Activated CD8-positive, alpha-beta T cell treated with anti-CD3 and anti-CD28 coated beads, Interleukin-2, amount 10 ng/mL, durations not matched to agents 7 days and 5 days (primary cell): Measurements from ENCODE around the gene CYB5R3. TPM values are rescaled to one million over a fixed set of nuclear protein-coding genes. Genes with fewer than 3 reads are reported as not detected.

Experiments used
- ATAC-seq: fragments of 150-1000 bp; cut with Tn5 transposase; one replicate; pipeline ENCODE4 v1.10.0; 2021; ENCODE audit warnings: moderate library complexity
- CTCF ChIA-PET: fragments of 350-600 bp; sonication (Branson Sonifier 250); formaldehyde crosslinking; loops from one replicate; lab custom pipeline; 2021; ENCODE audit warnings: antibody characterized with exemption; lab: Charles Lee
- POLR2A ChIA-PET: fragments of 350-600 bp; sonication (Branson Sonifier 250); formaldehyde crosslinking; loops from one replicate; lab custom pipeline; 2021; ENCODE audit warnings: antibody characterized with exemption; lab: Charles Lee
- DNase-seq: peaks from one replicate; pipeline ENCODE4 v3.0.0-alpha.2; 2020
- H3K27ac Mint-ChIP-seq: one replicate; pipeline ENCODE4 v1.8.0; 2021; ENCODE audit warnings: mild to moderate bottlenecking, mixed read lengths
- H3K27me3 Mint-ChIP-seq: one replicate; pipeline ENCODE4 v1.8.0; 2021; ENCODE audit warnings: low read depth, mixed read lengths
- H3K36me3 Mint-ChIP-seq: one replicate; pipeline ENCODE4 v1.8.0; 2021; ENCODE audit warnings: low read depth, mixed read lengths
- H3K4me1 Mint-ChIP-seq: one replicate; pipeline ENCODE4 v1.8.0; 2021; ENCODE audit warnings: low read depth, mixed read lengths
- H3K4me3 Mint-ChIP-seq: one replicate; pipeline ENCODE4 v1.8.0; 2021; ENCODE audit warnings: mild to moderate bottlenecking, mixed read lengths
- H3K9me3 Mint-ChIP-seq: one replicate; pipeline ENCODE4 v1.8.0; 2022; ENCODE audit warnings: mixed read lengths; ENCODE audit not compliant: insufficient read depth
- total RNA-seq, 2 experiments: library from RNA; stranded (reverse); gene quantifications; one replicate each; pipeline ENCODE4 v1.2.3, GENCODE V29; 2021

CYB5R3 gene
- 10 to 100 TPM; 87.7 to 91.4 TPM for total RNA-seq

DNA sequence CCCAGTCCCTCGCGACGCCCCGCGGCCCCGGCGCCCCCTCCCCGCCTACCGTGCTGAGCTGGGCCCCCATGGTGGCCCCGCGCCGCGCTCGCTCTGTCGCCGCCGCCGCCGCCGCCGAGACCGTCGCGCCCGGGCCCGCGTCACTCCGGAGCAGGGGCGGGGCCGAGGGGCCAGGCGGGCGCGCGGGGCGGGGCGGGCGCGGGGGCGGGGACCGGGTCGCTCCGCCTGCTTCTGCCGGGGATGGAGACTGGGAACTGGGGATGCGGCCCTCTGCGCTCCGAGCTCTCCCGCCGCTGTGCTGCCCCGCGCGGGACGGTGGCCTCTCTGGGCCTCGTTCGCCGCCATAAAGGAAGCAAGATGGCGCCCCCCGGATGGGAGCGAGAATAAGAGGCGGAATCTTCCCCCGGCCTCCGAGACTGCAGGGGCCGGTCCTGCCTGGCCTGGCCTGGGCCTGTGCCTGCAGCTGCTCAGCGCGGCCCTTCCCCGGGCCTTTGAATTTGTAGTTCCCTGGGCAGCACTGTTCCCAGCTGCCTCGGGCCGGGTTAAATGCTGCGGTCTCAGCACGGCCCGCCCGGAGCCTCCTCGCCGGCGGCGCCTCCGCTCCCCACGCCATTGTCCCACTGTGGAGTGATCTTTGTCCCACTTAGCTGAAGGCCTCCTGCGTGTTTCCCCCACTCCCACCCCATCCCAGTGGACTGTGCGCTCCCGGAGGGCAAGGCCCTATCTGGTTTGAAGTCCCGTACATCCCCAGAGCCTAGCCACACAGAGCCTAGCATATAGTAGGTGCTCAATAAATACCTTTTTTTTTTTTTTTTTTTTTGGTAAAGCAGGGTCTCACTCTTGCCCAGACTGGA lies at the start of gene CYB5R3:
CYB5R3 (minus strand) TSS at position 147 of the 854 bp plus-strand sequence; CDS start at position 70, 77 bp downstream.
- H3K9me3 Mint-ChIP-seq, result no peaks in the 10 kb centered on the region

DNA sequence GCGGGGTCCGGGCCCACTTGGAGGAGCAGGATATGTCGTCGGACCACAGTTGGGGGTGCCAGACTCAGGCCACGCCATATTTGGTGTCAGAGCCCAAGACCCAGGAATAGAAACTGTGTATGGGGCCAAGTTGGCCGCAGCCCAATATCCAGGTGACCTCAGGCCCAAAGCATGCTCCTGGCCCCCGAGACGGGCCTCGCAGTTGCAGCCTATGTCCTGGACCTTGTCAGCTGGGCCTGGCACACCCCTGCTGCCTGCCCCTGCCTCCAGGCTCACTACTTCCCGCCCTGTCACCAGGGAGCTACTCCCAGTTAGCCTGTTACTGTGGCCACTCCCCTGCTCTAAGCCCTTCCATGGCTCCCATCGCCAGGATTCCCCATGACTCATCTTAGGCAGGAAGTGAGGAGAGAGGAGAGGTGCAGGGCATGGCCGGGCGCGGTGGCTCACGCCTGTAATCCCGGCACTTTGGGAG lies 48.4 kb upstream of the CYB5R3 start:
- ATAC-seq, result no peak
- H3K27ac Mint-ChIP-seq, result no peak overlapping the region
- ChIA-PET POLR2A (no interaction called here), CTCF (no interaction called here)
- H3K36me3 Mint-ChIP-seq, result no peaks in the 10 kb centered on the region
- H3K9me3 Mint-ChIP-seq, result no peaks in the 10 kb centered on the region
- no peaks in the 10 kb centered on the region for H3K4me1 Mint-ChIP-seq
- H3K27me3 Mint-ChIP-seq, result no peaks in the 10 kb centered on the region
- H3K4me3 Mint-ChIP-seq, result no peak overlapping the region
- no peak for DNase-seq

More for the DNA sequence above, at the start of gene CYB5R3:
- CTCF ChIA-PET, result interaction anchor here (1.4 to 2.5 kb wide), 2 partner anchors 14 to 28 kb away, joined by 4 to 8 read pairs; no protein-coding TSS in a partner anchor
- Mint-ChIP-seq H3K36me3 (peaks cover 4% of the 10 kb centered on the region), H3K4me3 (peak within 1 kb of the TSS; percentile 92), H3K27me3 (peaks cover 2% of the 10 kb centered on the region), H3K4me1 (peaks cover 22% of the 10 kb centered on the region), H3K27ac (peak within 1 kb of the TSS; percentile 99)
- DNase-seq, result peak; percentile 81
- POLR2A ChIA-PET, result interaction anchor here (0.6 to 4.2 kb wide), 11 partner anchors 11 to 438 kb away, joined by 3 to 52 read pairs (median 4); partner anchors contain the start of gene POLDIP3
- ATAC-seq, result peak; percentile 85

DNA sequence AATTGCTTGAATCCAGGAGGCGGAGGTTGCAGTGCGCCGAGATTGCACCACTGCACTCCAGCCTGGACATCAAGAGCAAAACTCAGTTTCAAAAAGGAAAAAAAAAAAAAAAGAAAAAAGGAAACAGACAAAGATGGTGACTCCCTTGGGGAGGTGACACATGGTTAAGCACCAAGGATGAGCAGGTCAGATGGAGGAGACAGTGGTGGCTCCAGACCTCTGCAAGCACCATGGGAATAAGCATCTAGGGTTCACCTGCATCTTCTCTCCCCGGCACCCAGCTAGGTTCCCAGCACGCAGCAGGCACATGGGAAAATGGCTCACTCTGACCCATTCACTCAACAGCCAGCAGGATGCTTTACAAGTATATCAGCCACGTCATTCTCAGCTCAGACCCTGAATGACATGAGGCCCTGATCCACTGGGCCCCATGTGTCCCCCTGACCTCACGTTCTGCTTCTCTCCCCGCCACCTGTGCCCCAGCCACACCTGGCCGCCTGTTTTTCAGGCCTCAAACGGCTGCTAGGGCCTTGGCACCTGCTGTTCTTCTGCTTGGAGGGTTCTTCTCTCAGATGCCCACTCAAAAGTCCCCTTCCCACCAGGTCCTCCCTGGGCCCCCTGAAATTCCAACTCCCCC lies 47.3 kb upstream of the CYB5R3 start:
- Mint-ChIP-seq H3K36me3 (no peaks in the 10 kb centered on the region), H3K4me3 (no peak overlapping the region), H3K4me1 (no peaks in the 10 kb centered on the region), H3K27me3 (no peaks in the 10 kb centered on the region), H3K27ac (no peak overlapping the region), H3K9me3 (no peaks in the 10 kb centered on the region)
- ChIA-PET CTCF (interaction anchor here (0.6 kb wide), 1 partner anchor 333 kb away, joined by 3 read pairs; no protein-coding TSS in a partner anchor), POLR2A (no interaction called here)
- ATAC-seq (no peak), DNase-seq (no peak)

DNA sequence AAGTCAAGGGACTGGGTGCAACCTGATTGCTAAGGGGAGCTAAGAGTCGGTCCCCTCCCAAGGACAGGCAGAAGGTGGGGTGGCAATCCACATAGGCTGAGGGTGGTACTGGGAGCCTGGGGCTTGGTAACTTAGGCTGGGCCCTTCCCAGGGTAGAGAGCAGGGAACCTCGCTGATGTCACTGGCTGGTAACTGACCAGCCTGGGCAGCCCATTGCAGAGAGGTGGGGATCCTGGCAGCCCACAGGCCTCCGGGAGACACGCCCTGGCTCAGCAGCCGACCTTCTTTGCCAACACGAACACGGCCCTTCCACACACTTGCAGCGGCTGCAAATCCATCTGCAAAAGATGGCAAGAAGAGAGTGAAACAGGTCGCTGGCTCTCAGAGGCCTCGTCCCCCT lies 46.1 kb upstream of the CYB5R3 start:
- no peak overlapping the region for H3K27ac Mint-ChIP-seq
- ATAC-seq, result no peak

DNA sequence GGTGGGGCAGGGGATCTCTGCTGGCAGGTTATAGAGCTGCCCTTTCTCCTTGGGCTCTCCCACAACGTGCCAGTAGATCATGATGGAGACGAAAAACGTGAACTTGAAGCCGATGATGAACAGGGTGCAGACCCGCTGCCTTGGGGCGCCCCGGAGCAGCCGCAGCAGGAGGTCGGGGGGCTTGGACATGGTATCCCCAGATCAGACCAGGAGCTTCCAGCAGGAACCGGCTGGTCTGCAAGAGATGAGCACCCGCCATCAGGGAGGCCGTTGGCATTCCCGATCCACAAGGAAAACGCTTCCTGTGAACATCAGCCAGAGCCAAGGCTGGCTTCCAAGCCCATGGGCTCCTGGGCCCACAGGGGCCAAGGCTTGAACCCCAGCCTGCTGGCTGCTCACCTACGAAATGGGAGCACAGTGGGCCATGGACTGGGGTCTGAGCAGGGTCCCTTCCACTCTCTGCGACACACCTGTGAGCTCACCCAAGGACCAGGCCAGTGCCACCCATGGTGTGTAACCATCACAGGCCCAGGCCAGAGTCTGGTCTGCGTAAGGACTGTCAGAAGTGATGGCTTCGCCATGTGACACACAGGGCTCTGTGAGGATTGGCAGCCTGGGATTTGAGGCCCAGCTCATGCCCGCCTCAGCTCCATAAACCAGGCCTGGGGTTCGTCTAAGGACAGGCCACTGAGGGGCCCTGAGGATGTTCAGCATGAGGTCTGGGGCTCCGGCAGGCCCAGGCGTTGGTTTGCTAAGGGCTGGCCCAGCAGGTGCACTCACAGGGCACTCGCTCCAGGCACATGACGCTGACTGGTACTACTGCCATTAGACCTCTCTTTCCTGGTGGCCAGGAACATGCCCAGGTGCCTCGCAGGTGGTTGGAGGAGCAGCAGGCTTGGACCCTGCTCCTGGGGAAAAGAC lies 44.8 kb upstream of the CYB5R3 start:
- H3K27me3 Mint-ChIP-seq, result no peaks in the 10 kb centered on the region
- POLR2A ChIA-PET, result no interaction called here
- H3K9me3 Mint-ChIP-seq, result no peaks in the 10 kb centered on the region
- no peak for DNase-seq
- H3K27ac Mint-ChIP-seq, result no peak overlapping the region
- H3K4me3 Mint-ChIP-seq, result no peak overlapping the region
- CTCF ChIA-PET, result interaction anchor here (1.1 kb wide), 1 partner anchor 13 kb away, joined by 3 read pairs; no protein-coding TSS in a partner anchor
- ATAC-seq, result no peak
- no peaks in the 10 kb centered on the region for H3K4me1 Mint-ChIP-seq
- H3K36me3 Mint-ChIP-seq, result no peaks in the 10 kb centered on the region

More for the DNA sequence above, 46.1 kb upstream of the CYB5R3 start:
- no peak for DNase-seq
- Mint-ChIP-seq H3K27me3 (no peaks in the 10 kb centered on the region), H3K4me1 (no peaks in the 10 kb centered on the region), H3K9me3 (no peaks in the 10 kb centered on the region), H3K36me3 (no peaks in the 10 kb centered on the region), H3K4me3 (no peak overlapping the region)
- CTCF ChIA-PET, result no interaction called here
- POLR2A ChIA-PET, result no interaction called here

DNA sequence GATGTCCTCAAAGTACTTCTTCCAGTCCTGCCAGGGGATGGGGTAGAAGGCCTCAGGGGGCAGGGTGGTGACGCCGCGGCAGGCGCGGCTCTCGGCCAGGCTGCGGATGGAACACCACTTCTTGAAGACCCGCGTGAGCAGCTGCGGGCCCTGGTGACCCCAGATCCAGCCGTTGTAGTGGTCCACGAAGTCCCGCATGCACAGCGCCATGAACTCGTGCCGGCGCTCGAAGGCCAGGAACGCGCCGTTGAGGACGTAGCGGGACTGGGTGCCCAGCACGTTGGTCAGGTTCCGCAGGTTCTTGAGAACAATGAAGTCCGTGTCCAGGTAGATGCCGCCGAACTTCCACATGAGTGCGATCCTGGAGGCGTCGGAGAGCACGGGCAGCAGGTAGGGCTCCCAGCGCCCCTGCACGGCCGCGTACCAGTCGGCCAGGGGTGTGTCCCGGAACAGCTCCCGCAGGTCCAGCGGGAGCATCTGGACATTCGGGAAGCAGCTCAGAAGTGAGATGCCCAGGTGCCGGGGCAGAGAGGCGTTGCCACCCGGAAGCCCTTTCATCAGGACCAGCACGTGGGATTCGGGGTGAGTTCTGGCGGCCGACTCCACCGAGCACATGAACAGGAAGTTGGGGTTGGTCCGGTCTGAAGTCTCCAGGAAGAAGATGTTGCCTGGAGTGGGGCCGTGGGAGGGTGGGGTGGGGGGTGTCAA lies 44.0 kb upstream of the CYB5R3 start:
- Mint-ChIP-seq H3K4me3 (no peak overlapping the region), H3K27me3 (no peaks in the 10 kb centered on the region), H3K9me3 (no peaks in the 10 kb centered on the region), H3K27ac (no peak overlapping the region), H3K36me3 (no peaks in the 10 kb centered on the region), H3K4me1 (no peaks in the 10 kb centered on the region)
- no peak for DNase-seq
- POLR2A ChIA-PET, result no interaction called here
- ATAC-seq, result no peak
- CTCF ChIA-PET, result interaction anchor here (1.1 kb wide), 1 partner anchor 13 kb away, joined by 3 read pairs; no protein-coding TSS in a partner anchor

DNA sequence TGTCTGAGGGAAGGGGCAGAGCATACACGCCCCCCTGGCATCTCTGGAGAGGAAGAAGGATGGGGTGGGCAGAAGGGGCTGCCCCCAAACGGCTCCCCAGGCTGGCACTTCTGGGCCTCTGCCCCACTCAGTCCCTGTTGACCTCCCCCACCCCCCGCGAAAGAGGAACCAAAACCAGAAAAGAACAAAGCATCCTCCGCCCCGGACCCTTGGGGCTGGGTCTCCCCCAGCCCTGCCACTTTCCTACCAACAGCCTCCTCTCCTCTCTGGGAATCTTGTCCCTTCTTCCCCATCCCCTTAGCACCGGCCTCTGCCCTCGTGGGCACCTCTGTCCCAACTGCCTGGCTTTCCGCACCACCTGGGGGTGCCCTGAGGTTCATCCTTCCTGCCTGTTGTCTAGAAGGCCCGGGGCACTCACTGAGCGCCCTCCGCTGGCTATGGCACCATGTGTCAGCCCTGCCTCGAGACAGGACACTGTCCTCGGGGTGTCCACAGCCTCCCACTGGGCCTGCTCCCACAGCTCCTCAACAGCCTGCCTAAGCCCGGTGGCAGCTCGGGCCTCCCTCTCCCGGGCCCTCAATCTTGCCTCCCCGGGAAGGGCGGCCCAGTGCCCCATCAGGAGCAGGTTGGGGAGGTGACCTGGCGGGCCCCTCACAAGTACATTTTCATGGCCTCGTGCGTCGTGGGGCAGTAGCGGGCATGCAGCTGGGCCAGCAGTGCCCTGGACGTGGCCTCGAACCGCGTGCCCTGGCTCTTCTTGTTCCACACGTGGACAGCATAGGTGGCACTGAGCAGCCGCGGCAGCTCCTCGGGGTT lies 43.3 kb upstream of the CYB5R3 start:
- no peak overlapping the region for H3K27ac Mint-ChIP-seq
- ChIA-PET CTCF (no interaction called here), POLR2A (no interaction called here)
- no peaks in the 10 kb centered on the region for H3K27me3 Mint-ChIP-seq
- DNase-seq (no peak), ATAC-seq (no peak)
- no peaks in the 10 kb centered on the region for H3K9me3 Mint-ChIP-seq
- H3K36me3 Mint-ChIP-seq, result no peaks in the 10 kb centered on the region
- no peaks in the 10 kb centered on the region for H3K4me1 Mint-ChIP-seq
- no peak overlapping the region for H3K4me3 Mint-ChIP-seq

DNA sequence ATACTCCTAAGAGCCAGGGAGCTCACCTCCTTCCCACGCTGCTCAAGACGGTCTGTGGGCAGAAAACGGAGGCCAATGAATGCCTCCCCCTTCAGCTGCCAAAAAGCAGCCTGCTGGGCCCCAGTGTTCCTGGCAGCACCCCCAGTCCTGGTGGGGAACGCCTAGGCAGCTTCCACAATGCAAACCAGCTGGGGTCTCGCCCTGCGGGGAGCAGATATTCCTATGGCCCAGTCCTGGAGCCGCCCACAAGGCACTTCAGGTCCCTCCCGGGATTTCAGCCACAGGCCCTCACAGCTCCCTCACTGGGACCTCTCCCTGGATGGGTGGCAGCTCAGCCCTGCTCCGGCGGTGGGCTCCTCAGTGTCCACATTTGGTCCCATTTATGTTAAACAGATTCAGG lies 42.2 kb upstream of the CYB5R3 start:
- H3K27me3 Mint-ChIP-seq, result no peaks in the 10 kb centered on the region
- H3K36me3 Mint-ChIP-seq, result no peaks in the 10 kb centered on the region
- no peaks in the 10 kb centered on the region for H3K4me1 Mint-ChIP-seq
- no peak for ATAC-seq
- ChIA-PET CTCF (no interaction called here), POLR2A (no interaction called here)
- H3K9me3 Mint-ChIP-seq, result no peaks in the 10 kb centered on the region
- no peak for DNase-seq
- no peak overlapping the region for H3K27ac Mint-ChIP-seq
- no peak overlapping the region for H3K4me3 Mint-ChIP-seq

DNA sequence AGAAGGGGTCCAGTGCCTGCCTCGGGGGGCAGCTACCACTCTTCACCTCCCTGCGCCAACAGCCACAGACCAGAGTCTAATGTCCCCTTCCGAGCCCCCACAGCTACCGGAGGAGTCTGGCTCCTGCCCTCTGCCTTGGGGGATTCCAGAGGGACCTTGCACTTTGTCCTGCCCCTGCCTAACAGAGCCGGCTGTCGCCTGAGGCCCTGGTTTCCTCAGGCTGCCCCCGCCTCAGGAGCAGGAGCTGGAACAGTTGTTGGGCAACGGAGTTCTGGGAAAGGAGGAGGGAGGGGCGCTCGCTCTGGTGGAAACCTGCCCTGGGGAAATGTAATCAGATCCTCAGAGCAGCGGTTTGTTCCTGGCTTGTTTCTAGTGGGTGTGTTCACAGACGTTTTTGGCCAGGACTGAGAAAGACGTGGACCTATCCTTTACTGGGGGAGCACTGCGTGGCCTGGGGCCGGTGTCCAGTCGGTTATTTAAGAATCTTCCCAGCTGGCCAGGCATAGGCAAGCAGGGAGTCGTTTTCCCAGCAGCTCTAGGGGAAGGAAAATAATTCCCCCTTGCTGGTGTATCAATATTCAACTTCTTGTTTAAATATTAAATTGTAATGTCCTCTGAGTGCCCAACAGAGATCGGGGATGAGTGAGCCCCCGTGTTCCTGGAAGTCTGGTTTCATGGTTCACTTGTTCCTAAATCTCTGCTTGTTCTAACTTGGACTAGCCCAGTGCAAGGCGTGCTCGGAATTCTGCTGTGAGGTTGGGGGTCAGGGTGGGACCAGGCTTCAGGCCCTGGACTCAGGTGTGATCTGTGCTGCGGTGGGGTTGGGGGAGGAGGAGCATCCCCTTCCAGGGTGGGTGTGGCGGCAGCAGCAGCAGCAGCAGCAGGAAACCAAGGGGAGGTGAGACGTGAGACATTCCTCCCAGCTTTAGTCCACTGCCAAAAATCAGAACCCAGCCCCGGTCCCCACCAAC lies 39.3 kb upstream of the CYB5R3 start:
- no peak for ATAC-seq
- POLR2A ChIA-PET, result no interaction called here
- H3K27ac Mint-ChIP-seq, result no peak overlapping the region

More for the DNA sequence above, 39.3 kb upstream of the CYB5R3 start:
- H3K36me3 Mint-ChIP-seq, result no peaks in the 10 kb centered on the region
- CTCF ChIA-PET, result no interaction called here
- no peaks in the 10 kb centered on the region for H3K4me1 Mint-ChIP-seq
- no peaks in the 10 kb centered on the region for H3K27me3 Mint-ChIP-seq
- H3K9me3 Mint-ChIP-seq, result no peaks in the 10 kb centered on the region
- no peak overlapping the region for H3K4me3 Mint-ChIP-seq
- DNase-seq, result no peak
